Stomach (tissue), 9 donors: ENCODE results near the gene PSMD14. TPM values are rescaled to one million over a fixed set of nuclear protein-coding genes. Genes with fewer than 3 reads are reported as not detected.

Experiments used
- DNase-seq, 2 donors: peaks; one replicate each; pipeline versions ENCODE4 v3.0.0 to v3.0.0-alpha.2; 2013 to 2019
- H3K27ac ChIP-seq, 5 donors: fragments of 200-600 bp in 4 of 5; sonication (generic) in 4 of 5; one replicate each; pipeline ENCODE4 v1.5.1; 2013 to 2019; ENCODE audit warnings: mild to moderate bottlenecking in 1 of 5, moderate library complexity in 1 of 5
- H3K27me3 ChIP-seq, 3 donors: fragments of 200-600 bp; sonication (generic); one replicate each; pipeline ENCODE4 v1.5.1; 2017 to 2019; ENCODE audit warnings: mixed run types in 1 of 3
- H3K36me3 ChIP-seq, 4 donors: fragments of 200-600 bp; sonication (generic); 1 replicate in 3 of 4; 2 replicates in 1 of 4; pipeline ENCODE4 v1.5.1; 2016 to 2019
- H3K4me1 ChIP-seq, 4 donors: fragments of 200-600 bp; sonication (generic); one replicate each; pipeline ENCODE4 v1.5.1; 2016 to 2019
- H3K4me3 ChIP-seq, 4 donors: fragments of 200-600 bp; sonication (generic) in 3 of 4; one replicate each; pipeline ENCODE4 v1.5.1; 2016 to 2019; ENCODE audit warnings: mild to moderate bottlenecking in 1 of 4
- H3K9me3 ChIP-seq, 4 donors: fragments of 200-600 bp; sonication (generic); one replicate each; pipeline ENCODE4 v1.5.1; 2016 to 2019
- CTCF ChIP-seq, 7 experiments: fragments of 450-650 bp in 4 of 7; fragments of 200-600 bp in 3 of 7; sonication (generic) in 3 of 7; IDR thresholded peaks; one replicate each; pipeline ENCODE4 v1.5.1; 2016 to 2019; ENCODE audit warnings: antibody characterized with exemption in 7 of 7, control low read depth in 2 of 7, mild to moderate bottlenecking in 1 of 7
- EP300 ChIP-seq: sonication (generic); formaldehyde crosslinking; IDR thresholded peaks from one replicate; pipeline ENCODE4 v1.6.1; 2017; ENCODE audit warnings: antibody characterized with exemption
- POLR2A ChIP-seq, 4 donors: fragments of 450-650 bp; IDR thresholded peaks; one replicate each; pipeline ENCODE4 v1.6.1; 2016; ENCODE audit warnings: antibody characterized with exemption in 4 of 4, control low read depth in 2 of 4, mild to moderate bottlenecking in 1 of 4, moderate library complexity in 1 of 4
- POLR2AphosphoS5 ChIP-seq, 3 donors: sonication (generic); formaldehyde crosslinking; IDR thresholded peaks; one replicate each; pipeline ENCODE4 v1.6.1; 2016; ENCODE audit warnings: antibody characterized with exemption in 3 of 3
- WGBS, 5 donors: extraction: QIAGEN DNeasy Blood & Tissue Kit in 3 of 5; methylation state at CpG; one replicate each; pipeline versions ENCODE4 v1.1.5 to v1.1.7; 2013 to 2018; 5-methylcytosine and 5-hydroxymethylcytosine counted together
- intact Hi-C: fragments of 100-400 bp; cut with DNase I; formaldehyde crosslinking; loops from one replicate; pipeline ENCODE4 v1.15.1; 2023; ENCODE audit warnings: low total_unique reads
- polyA plus RNA-seq, 3 donors: library from polyadenylated mRNA; stranded (reverse); fragments of 200-250 nt; gene quantifications; one replicate each; pipeline ENCODE4 v1.2.3, GENCODE V29; 2013
- total RNA-seq, 5 donors: library from RNA; depleted of rRNA; stranded (reverse); fragments of >200 nt; gene quantifications; one replicate each; pipeline versions ENCODE4 v1.1.0 to v1.2.3, GENCODE V29; 2014 to 2016
- donor health status: healthy with polysubstance abuse.
- donor health status: Bipolar disorder and iron deficiency.
- donor health status: healthy.

The PSMD14 gene
- total and polyA plus RNA-seq, 8 donors, result 2.9 to 47.2 (median 24.8) TPM

GRCh38 chr2:161407597-161407996 lies 99.4 kb downstream of the PSMD14 start:
- Histone ChIP-seq H3K4me3 (no peak overlapping the region), H3K4me1 (no peaks in the 10 kb centered on the region), H3K9me3 (no peaks in the 10 kb centered on the region), H3K27ac (no peak overlapping the region), H3K27me3 (no peaks in the 10 kb centered on the region), H3K36me3 (peaks cover 0 to 16% (median 13%) of the 10 kb centered on the region in 4 donors)
- no peak for DNase-seq
- intact Hi-C loops, result no loop called here
- WGBS, 5 donors, result 93 to 100% (median 94%) methylated on average over 2 of the region's 2 CpGs
- TF ChIP-seq CTCF (IDR thresholded peaks at IDR 0.05) (no peak), EP300 (no peak), POLR2A (IDR thresholded peaks at IDR 0.05) (no peak), POLR2AphosphoS5 (IDR thresholded peaks at IDR 0.05) (no peak)

GRCh38 chr2:161409308-161409907 lies 101.2 kb downstream of the PSMD14 start:
- H3K4me1 ChIP-seq, result peaks cover 4 to 7% (median 5%) of the 10 kb centered on the region in 4 donors
- WGBS, 5 donors, result 83 to 97% (median 93%) methylated on average over 1 of the region's 1 CpG
- no peak for DNase-seq

GRCh38 chr2:161412346-161412745 lies 104.1 kb downstream of the PSMD14 start:
- peaks cover 18 to 37% (median 34%) of the 10 kb centered on the region in 3 donors for H3K27me3 ChIP-seq
- H3K9me3 ChIP-seq, result no peaks in the 10 kb centered on the region
- peaks cover 0 to 16% (median 10%) of the 10 kb centered on the region in 4 donors for H3K36me3 ChIP-seq
- TF ChIP-seq POLR2AphosphoS5 (IDR thresholded peaks at IDR 0.05) (no peak), EP300 (no peak), CTCF (IDR thresholded peaks at IDR 0.05) (no peak), POLR2A (IDR thresholded peaks at IDR 0.05) (no peak)
- H3K4me3 ChIP-seq, result no peak overlapping the region
- H3K4me1 ChIP-seq, result peaks cover 28 to 36% (median 32%) of the 10 kb centered on the region in 4 donors
- intact Hi-C loops, result no loop called here
- no peak for DNase-seq
- H3K27ac ChIP-seq, result no peak overlapping the region

More at GRCh38 chr2:161409308-161409907, 101.2 kb downstream of the PSMD14 start:
- peaks cover 0 to 16% (median 10%) of the 10 kb centered on the region in 4 donors for H3K36me3 ChIP-seq
- peaks cover 0 to 7% (median 5%) of the 10 kb centered on the region in 3 donors for H3K27me3 ChIP-seq
- no peak for TF ChIP-seq EP300
- no peak for TF ChIP-seq POLR2AphosphoS5 (IDR thresholded peaks at IDR 0.05)
- no peak for TF ChIP-seq POLR2A (IDR thresholded peaks at IDR 0.05)
- no peak for TF ChIP-seq CTCF (IDR thresholded peaks at IDR 0.05)
- H3K9me3 ChIP-seq, result no peaks in the 10 kb centered on the region
- no peak overlapping the region for H3K4me3 ChIP-seq
- H3K27ac ChIP-seq, result no peak overlapping the region
- intact Hi-C loops, result no loop called here

- intact Hi-C loops, result no loop called here
- peaks cover 35 to 55% (median 47%) of the 10 kb centered on the region in 4 donors for H3K4me1 ChIP-seq
- peak overlapping the region; percentile 42 to 61 (median 47) for H3K4me3 ChIP-seq
- H3K27me3 ChIP-seq, result peaks cover 37 to 57% (median 54%) of the 10 kb centered on the region in 3 donors
- no peaks in the 10 kb centered on the region for H3K9me3 ChIP-seq
- TF ChIP-seq POLR2AphosphoS5 (IDR thresholded peaks at IDR 0.05) (no peak), CTCF (IDR thresholded peaks at IDR 0.05) (no peak), POLR2A (IDR thresholded peaks at IDR 0.05) (no peak), EP300 (no peak)
- WGBS, 5 donors, result 5 to 15% (median 6%) methylated on average over 19 to 69 of the region's 69 CpGs
- peak in 1 of 2 donors; percentile 63 for DNase-seq
- H3K36me3 ChIP-seq, result peaks cover 0 to 10% (median 7%) of the 10 kb centered on the region in 4 donors
- H3K27ac ChIP-seq, result no peak overlapping the region
Observed at GRCh38 chr2:161414042-161415033, 106.1 kb downstream of the PSMD14 start.
